NCI-H460 (cell line): ENCODE data around the gene HERPUD1. TPM values are rescaled to one million over a fixed set of nuclear protein-coding genes. Genes with fewer than 3 reads are reported as not detected.
"Not testable (repeated sequence)": the region's sequence is repeated elsewhere in the genome, so short reads cannot be mapped to it uniquely, and the experiment has no call there.

Experiments used
- DNase-seq: peaks from one replicate; pipeline ENCODE4 v3.0.0-alpha.2; 2016; ENCODE audit warnings: low read depth; ENCODE audit errors: extremely low read depth
- total RNA-seq: library from RNA; depleted of rRNA; stranded (reverse); fragments of >200 nt; shearing (Covaris generic); gene quantifications from 2 replicates; pipeline ENCODE4 v1.2.3, GENCODE V29; 2014

HERPUD1 gene
- total RNA-seq, 1 experiment from 2014 or later = 222 TPM

DNA sequence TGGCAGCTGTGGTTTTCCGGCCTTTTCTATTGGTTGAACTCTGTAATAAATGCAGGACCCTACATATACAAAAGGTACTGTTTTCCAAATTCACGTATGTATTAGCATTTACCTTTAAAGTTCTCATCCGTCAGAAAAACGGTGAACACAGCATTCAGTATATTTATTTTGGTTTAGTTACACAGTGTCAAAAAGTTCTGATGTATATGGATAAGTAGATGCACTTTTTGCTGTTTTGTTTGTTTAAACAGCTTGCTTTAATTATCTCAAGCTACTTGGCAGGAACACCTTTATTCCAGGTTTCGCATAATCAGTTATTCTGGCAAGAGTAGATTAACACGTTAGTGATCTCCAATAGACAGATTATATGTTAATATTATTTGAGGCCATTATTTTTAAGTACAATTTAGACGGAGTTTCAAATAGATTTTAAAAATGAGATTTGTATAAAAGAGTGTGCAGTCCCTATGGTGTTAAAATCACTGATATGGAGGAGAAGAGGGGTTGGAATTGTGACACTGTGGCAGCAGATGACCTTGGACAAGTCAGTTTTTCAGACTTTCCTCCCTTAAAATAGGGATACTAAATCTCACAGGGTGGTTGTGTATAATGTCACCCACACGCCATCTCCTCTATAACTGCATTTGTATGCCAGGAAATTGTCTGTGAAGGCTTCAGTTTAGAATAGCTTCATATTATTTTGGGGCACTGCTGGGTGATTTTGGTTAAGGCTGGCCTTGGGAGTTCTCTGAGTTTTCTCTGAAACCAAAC lies 2.1 kb downstream of the HERPUD1 start:
- DNase-seq = no peak

DNA sequence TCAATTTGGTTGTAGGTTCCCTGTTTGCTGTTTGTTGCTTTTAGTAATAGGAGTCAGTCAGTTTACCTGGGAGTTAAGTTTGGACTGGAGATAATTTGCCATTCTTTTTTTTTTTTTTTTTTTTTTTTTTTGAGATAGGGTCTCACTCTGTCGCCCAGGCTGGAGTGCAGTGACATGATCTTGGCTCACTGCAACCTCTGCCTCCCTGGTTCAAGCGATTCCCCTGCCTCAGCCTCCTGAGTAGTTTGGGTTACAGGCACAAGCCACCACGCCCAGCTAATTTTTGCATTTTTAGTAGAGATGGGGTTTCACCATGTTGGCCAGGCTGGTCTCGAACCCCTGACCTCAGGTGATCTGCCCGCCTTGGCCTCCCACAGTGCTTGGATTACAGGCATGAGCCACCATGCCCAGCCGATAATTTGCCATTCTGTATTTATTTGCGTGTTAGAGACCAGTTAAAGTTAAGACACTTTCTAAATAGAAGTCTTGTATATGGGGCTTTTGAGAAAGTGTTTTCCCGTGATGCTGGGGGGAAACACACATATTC lies 2.7 kb downstream of the HERPUD1 start:
- DNase-seq = not testable (repeated sequence)

- no peak for DNase-seq
These were observed 3.3 kb downstream of the HERPUD1 start for GRCh38 chr16:56935201-56935600.

DNA sequence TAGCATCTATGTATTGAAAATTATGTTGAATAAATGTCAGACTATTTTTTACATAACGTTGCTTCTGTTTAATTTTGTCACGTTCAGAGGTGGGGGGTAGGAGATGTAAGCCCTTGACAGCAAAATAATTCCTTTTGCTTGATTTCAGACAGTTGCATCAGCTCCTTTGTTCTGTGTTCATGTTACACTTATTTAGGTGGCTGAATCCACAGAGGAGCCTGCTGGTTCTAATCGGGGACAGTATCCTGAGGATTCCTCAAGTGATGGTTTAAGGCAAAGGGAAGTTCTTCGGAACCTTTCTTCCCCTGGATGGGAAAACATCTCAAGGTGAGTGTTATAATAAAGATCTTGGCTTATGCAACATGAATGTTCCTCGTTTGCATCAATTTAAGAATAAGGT lies 4.5 kb downstream of the HERPUD1 start:
- peak; percentile 86 for DNase-seq

- no peak for DNase-seq
These were observed 5.0 kb downstream of the HERPUD1 start for GRCh38 chr16:56936950-56937349.

DNA sequence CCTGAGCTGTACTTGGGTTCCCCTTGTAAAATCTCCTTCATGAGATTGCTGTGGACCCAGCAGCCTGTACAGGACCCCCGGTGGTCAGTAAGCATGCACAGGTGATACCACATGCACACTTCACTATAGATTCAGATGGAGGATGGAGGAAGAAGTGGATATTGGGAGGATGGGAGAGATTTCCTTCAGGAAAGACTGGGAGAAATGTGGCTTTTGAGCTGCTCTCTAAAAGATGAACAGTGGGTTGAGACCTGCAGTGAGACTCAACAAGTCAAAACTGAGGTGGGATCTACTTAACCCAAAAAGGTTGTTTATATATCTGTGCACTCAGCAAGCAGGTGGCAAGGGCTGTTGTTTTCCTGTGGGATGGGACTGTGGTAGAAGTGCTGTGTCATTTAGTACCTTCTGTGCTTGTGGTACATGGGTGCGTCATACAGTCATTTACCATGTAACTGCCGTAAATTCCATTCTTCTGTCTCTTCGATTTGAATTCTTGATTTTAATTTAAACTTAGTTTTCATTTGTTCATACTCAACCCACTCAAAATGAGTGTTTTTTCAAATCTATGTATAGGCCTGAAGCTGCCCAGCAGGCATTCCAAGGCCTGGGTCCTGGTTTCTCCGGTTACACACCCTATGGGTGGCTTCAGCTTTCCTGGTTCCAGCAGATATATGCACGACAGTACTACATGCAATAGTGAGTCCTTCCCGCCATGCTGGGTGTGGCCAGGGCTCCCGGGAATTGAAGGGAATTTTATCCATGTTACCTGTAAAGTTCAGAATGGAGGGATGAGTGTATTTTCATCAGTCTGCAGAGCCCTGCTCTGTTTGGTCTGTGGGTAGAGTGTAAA lies 6.9 kb downstream of the HERPUD1 start:
- DNase-seq = no peak

GRCh38 chr16:56939801-56940200 lies 7.9 kb downstream of the HERPUD1 start:
- DNase-seq = no peak

GRCh38 chr16:56941092-56941491 lies 9.2 kb downstream of the HERPUD1 start:
- DNase-seq = no peak

DNA sequence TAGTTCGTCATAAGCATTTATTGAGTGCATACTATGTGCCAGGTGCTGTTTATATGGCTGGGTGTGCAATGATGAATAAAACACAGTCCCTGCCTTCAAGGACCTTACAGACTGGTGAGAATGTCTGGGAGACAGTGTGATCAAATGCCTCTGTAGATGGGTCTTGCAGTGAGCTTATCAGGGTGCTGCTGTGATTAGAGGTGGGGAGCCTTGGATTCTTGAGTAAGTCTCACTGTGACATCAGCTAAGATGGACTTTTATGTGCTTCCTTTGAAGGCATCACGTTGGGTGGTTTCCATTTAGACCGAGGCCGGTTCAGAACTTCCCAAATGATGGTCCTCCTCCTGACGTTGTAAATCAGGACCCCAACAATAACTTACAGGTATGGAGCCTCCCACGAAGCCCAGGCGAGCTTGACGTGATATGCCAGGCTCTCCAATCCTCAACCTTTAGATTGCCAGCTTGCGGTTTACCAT lies 10.0 kb downstream of the HERPUD1 start:
- DNase-seq = no peak

DNA sequence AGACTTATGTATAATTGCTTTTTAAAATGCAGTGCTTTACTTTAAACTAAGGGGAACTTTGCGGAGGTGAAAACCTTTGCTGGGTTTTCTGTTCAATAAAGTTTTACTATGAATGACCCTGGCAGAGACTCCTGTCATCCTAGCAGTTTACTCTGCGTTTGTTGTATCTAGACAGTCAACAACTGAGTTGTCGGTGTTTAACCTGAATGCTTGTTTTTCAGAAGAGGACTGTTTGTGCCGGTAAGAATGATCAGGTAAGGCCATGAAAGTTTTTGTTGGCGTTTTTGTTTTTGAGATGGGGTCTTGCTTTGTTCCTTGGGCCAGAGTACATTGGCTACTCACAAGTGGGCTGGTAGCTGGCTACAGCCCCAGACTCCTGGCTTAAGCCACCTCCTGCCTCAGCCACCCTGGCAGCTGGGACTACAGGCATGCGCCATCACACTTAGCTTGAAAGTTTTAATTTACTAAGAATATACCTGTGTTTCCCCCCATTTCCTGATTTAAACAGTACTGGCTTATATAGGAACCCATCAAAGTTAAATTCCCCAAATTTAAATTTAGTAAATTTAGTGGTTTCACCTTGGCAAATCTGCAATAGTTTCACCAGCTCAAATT lies 11.9 kb downstream of the HERPUD1 start:
- no peak for DNase-seq

- DNase-seq = no peak
These were observed 13.3 kb downstream of the HERPUD1 start for GRCh38 chr16:56944954-56945839.

- no peak for DNase-seq
These were observed 14.0 kb downstream of the HERPUD1 start for GRCh38 chr16:56945847-56946527.

DNA sequence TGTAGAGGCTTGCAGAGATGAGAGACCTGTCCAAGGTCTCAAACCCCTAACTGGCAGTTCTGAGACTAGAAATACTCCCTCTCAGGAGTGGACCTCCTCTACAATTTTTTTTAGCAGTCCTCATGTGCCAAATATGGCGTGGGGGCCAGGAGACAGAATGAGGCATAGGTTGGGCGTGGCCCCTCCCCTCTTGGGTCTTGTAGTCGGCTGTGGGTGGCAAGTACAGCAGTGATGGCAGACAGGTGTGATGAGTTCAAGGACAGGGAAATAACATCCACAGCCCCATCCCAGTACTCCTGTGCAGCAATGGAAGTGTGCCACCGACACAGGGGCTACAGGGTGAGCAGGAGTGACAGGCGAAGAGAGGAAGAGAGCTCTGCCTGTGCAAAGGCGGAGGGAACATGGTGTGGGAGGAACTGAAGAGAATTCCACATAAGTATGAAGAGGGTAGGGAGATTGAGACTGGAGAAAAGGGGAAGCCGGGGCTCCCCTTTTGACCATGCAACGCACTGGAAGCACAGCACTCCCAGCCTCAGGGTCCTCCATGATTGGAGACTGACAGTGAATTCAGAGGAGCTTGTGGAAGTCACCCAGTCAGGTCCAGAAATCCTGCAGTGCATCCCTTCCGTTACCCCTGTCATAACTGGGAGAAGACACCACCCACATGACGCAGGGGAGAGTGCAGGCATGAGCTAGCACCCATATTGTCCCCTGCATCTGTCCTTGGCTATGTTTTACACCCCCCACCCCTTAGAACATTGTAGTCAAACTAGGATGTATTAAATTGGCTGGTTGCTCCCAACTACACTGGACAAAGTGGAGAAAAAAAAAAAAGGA lies 15.0 kb downstream of the HERPUD1 start:
- no peak for DNase-seq

DNA sequence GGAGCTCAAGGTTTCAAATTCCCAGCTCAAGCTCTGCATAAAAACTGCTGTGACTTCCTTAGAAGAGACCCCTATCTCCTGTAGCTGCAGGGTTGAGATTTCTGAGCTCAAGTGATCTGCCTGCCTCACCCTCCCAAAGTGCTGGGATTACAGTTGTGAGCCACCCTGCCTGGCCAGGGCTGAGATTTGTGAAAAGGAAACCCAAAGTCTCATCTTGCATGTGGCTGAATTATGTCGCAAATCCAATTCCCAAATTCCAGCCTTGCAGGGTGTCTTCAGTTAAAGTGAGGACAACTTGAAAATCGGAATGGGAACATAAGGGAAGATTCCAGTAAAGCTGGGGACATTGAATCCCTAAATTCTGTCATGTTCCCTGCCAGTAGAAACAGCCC lies 15.7 kb downstream of the HERPUD1 start:
- DNase-seq = no peak

DNA sequence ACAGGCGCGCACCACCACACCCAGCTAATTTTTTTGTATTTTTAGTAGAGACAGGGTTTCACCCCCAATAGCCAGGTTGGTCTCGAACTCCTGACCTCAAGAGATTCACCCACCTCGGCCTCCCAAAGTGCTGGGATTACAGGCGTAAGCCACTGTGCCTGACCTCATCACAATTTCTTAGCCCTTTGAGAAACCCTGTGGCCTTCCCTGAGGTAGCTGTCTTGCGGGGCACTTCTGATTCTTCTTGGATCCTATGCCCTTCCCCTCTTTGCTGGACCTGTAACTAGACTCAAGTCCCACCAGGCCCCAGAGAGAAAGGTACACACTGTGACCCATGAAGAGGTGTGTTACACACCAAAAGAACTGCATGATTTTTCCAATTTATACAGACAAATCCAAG lies 16.3 kb downstream of the HERPUD1 start:
- no peak for DNase-seq

DNA sequence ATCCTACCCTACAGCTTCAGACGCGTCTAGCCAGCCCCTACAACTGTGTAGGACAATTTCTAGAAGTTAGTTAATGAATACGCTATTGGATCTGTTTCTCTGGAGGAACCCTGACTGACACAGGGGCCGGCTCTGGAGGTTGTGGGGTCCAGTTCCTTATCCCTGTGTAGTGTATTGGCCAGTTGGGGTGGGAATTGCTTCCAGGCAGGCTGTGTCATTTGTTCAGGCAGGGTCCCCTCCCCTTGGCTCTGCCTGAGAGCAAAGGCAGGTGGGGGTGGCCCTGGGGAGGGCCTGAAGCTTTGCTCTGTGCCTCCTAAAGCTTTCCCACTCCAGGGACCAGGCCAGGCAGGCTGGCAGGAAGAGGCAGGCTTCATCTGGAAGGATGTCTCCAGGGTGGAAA lies 18.1 kb downstream of the HERPUD1 start:
- no peak for DNase-seq

GRCh38 chr16:56950455-56950854 lies 18.5 kb downstream of the HERPUD1 start:
- no peak for DNase-seq

DNA sequence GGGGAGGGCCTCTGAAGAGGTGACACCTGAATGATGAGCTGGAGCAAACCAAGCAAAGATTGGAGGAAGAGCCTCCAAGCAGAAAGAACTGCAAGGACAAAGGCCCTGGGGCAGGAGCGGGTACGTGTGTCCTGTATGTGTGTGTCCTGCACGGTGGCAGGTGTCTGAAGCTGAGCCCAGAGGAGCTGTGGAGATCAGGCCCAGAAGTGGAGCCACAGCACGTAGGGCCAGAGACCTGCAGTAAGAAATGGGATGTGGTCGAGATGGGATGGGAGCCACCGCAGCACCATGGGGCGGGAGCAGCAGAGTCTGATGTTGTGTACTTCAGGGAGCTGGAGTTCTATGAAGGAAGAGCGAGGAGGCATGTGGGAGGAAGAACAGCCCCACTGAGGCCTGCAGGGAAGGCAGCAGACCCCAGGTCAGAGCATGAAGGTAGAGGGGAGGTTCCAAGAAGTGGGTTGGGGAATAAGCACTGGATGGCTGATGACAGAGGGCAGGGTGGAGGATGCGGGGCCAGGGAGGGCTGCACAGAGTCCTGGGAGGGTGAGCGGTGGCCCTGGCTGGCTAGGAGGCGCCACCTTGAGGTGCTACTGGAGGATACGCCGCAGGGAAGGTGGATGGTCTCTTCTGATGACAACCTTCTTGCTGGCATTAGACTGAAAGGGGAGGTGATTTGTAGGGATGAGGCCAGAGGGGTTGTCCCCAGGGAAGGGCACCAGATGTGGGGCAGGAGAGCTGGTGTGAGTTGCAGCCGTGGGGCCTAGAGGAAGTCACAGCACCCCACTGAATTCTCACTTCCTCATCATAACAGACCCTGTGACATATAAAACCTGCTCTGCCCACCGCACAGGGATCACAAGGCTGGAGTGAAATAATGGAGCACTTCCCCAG lies 19.2 kb downstream of the HERPUD1 start:
- DNase-seq = peak; percentile 47
